GM19372 (cell line): ENCODE data around the gene SF3B3.

Experiments used
- ATAC-seq: cut with Tn5 transposase; IDR thresholded peaks from one replicate; pipeline ENCODE4 v1.9.1; 2021; ENCODE audit warnings: mild to moderate bottlenecking, low read depth, moderate library complexity; ENCODE audit not compliant: unreplicated experiment

SF3B3 gene

GRCh38 chr16:70561623-70562022, 38.0 kb downstream of the SF3B3 start:
- ATAC-seq, result no peak

DNA sequence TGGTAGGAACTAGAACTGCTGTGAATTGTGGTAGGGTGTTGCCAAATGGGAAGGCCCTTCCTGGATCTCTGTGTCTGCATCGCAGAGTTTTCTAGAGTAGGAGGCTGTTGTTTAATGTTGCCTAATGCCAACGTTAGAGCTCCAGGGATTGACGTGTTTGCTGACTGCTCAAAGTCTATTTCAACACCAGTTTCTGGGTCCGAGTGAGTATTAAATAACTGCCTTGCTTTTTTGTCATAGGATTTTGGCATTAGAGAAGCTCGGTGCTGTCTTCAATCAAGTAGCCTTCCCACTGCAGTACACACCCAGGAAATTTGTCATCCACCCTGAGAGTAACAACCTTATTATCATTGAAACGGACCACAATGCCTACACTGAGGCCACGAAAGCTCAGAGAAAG, 40.0 kb downstream of the SF3B3 start:
- ATAC-seq, result no peak

GRCh38 chr16:70565053-70565452, 41.4 kb downstream of the SF3B3 start:
- ATAC-seq, result no peak

GRCh38 chr16:70568601-70569237, 45.1 kb downstream of the SF3B3 start:
- no peak for ATAC-seq

DNA sequence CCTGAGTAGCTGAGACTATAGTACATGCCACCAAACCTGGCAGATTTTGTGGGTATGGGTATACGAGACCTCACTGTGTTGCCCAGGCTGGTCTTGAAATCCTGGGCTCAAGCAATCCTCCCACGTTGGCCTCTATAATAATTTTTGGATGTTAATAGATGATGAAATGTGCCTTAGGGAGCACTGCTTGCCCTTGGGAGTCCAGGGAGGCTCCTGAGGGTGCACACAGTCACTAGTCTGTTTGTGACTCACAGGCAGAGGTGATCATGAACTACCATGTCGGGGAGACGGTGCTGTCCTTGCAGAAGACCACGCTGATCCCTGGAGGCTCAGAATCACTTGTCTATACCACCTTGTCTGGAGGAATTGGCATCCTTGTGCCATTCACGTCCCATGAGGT, 46.1 kb downstream of the SF3B3 start:
- ATAC-seq, result no peak

DNA sequence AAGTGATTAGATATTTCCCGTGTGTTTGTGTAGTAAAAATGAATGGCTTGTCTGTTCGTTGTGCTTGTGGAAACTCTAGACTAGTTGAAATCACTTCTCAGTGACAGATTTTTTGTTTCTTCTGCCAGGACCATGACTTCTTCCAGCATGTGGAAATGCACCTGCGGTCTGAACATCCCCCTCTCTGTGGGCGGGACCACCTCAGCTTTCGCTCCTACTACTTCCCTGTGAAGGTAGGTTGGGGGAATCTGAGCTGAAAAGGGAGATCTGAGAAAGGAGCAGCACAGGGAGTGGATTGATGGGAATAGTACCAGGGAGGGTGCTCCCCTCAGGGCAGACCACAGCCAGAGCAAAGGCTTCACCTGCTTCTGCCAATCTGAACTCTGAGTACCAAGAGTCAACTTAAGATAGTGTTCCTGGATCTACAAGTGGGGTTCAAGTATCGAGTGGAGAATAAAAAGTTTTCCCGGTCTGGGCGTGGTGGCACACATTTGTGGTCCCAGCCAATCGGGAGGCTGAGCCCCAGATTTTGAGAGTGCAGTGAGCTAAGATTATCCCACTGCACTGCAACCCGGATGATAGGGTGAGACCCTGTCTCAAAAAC, 47.5 kb downstream of the SF3B3 start:
- no peak for ATAC-seq

GRCh38 chr16:70571623-70572022, 48.0 kb downstream of the SF3B3 start:
- ATAC-seq, result no peak

DNA sequence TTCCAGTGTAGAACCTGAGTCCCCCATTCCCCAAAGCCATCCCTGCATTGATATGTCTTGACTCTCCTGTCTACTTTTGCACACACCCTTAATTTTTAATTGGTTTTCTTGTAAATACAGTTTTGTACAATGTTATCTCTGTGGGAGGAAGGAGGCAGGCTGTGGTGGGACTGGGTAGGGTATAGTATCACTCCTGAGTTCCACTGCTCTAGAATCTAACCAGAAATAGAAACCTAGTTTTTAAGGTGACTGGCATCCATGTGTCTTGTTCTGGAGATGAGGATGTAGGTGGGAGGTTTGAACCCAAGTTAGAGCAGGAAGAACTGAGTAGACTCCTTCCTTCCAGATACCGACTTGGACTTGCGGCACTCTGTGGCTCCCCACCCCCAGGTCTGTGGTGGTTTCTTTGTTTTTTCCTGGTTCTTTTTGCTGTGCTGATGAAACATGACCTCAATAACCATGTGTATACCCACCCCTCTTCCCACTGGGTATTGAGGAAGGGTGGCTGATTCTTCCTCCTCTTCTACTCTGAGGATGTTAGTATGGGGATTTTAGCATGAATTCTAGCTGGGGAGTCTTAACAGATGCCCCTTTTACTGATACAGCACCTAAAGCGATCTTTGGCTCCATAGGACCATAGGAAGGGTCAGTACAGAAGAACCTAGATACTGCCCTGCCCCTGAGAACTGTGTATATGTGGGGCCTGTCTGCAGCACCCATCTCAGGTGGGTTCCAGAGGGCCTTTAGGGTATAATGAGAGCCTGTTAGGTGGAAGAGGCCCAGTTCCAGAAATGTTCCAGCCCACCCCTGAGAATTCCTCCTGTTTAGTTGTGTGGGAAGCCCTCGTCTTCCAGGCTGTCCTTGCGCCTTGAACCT, 48.7 kb downstream of the SF3B3 start:
- no peak for ATAC-seq

- no peak for ATAC-seq
Observed at GRCh38 chr16:70572926-70573270, 49.3 kb downstream of the SF3B3 start.

GRCh38 chr16:70573451-70574121, 50.0 kb downstream of the SF3B3 start:
- ATAC-seq, result no peak

DNA sequence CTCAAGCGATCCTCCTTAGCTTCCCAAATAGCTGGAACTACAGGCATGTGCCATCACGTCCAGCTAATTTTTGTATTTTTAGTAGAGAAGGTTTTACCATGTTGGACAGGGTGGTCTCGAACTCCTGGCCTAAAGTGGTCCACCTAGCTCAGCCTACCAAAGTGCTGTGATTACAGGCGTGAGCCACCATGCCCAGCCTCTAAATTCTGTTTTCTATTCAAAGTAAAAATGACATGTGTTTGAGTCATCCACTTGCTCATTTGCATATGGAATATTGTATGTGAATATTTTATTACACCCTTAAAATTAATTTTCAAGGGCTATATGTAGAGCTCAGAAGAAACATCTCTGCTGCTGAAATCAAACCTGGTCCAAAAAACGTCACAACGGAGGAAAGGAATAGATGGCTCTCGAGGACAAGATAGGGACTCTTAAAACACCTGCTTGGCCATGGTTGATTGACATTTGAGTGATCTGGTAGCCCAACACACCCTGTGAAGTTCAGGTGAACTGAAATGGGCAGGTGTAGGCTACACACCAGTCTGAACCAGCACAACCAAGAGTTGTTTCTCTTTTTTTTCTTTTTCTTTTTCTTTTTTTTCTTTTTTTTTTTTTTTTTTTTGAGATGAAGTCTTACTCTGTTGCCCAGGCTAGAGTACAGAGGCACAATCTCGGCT, 51.1 kb downstream of the SF3B3 start:
- ATAC-seq, result no peak

- ATAC-seq, result no peak
Observed at GRCh38 chr16:70575376-70575775, 51.8 kb downstream of the SF3B3 start.

DNA sequence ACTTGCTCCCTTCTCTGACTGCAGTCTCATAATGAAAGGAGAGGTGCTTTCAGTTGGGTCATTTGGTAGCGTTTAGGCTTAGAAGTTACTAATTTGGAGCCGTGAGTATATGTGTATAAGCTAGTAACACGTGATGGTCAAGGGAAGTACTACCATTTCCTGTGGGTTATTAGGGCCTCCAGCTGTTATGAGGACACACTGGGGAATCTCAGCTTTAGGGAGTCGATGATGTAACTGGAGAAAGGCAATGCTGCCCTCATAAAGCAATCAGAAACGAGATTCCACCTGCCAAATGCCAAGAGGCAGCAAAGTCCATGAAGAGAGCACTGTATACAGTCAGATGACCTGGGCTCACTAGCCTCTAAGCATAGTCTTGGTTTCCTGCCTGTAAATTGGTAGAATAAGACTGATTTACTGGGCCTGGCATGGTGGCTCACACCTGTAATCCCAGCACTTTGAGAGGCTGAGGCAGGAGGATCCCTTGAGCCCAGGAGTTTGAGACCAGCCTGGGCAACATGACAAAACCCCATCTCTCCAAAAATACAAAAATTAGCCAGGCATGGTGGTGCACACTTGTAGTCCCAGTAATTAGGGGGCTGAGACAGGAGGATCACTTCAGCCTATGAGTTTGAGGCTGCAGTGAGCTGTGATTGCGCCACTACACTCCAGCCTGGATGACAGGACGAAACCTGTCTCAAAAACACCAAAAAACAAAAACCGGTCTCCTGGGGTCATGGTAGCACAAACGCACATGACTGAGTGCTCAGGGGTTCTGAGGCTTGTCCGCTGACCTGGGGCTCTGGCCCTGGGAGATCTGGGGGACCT, 53.0 kb downstream of the SF3B3 start:
- ATAC-seq, result peak; percentile 66

DNA sequence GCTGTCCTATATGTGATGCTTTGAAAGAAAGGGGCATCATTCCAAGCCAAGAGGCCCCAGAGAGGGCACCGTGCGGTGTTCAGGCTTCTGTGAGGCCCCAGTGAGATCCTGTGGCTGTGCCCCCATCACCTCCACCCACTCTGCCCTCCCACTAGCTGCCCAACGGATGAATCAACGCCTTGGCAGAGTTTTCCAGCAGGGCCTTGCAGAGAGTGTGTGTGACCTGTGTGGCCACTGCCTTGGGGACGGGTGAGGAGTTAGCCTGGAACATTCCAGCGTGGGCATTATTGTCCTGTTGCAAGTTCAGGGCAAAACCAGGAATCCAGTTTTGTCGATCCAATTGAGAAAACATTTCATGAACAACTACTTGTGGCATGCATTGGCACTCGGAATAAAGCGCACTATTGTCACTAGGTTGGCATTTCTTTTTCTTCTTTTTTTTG, 53.7 kb downstream of the SF3B3 start:
- ATAC-seq, result no peak

DNA sequence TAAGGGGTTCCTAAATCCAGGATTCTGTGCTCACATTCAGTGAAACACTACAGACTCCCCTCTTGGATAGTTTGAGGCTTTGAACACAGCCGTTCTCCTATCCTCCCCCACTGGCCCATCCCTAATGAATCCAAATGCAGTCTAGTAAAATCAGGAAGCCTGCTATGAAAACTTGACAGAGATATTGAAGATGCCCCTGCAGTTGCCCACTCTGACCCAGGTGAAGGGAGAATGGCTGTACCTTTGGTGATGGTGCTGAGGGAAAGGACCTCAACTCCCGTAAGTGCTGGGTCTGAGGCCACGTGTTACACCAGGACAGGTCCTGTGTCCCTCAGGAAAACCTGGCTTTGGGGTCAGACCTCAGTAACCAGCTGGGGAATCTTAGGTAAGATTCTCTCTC, 54.4 kb downstream of the SF3B3 start:
- no peak for ATAC-seq

GRCh38 chr16:70579248-70579647, 55.6 kb downstream of the SF3B3 start:
- no peak for ATAC-seq

GRCh38 chr16:70579648-70580630, 56.3 kb downstream of the SF3B3 start:
- no peak for ATAC-seq

DNA sequence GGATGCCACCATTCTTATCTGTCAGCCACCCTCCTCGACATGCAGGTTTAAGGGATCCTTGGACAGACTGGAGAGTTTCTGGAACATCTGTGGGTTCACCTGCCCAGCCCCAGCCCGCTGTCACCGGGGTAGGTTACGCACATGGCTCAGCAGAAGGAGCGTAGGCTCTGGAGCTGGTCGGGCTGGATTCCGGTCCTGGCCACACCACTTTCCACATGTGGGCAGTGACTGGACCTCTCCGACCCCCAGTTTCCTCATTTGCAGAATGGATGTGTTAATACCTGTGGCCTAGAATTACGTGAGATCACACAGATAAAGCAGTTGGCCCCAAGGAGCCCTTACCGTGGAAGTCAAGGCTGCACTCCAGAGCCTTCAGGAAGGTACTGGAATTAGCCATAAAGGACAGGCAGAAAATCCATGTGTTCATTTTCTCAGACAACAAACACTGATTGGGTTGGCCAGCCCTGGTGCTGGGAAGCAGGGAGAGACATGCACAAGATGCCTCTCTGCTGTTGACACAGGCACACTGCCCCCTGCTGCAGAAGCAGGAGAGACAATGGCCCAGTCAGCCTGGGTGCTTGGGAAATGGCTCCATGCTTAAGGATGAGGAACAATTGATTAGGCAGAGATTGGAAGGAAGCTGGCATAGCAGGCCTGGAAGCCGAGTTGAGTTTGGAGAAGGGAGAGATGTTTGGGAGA, 58.8 kb downstream of the SF3B3 start:
- ATAC-seq, result no peak
